GM21447 (cell line): ENCODE measurements around the gene HDAC8.
"Not testable (repeated sequence)": the region's sequence is repeated elsewhere in the genome, so short reads cannot be mapped to it uniquely, and the experiment has no call there.

Source experiments
- ATAC-seq: cut with Tn5 transposase; IDR thresholded peaks from one replicate; pipeline ENCODE4 v1.9.1; 2021; ENCODE audit not compliant: unreplicated experiment

Gene HDAC8

GRCh38 chrX:72572248-72573157, at the start of gene HDAC8:
Gene HDAC8 (minus strand): TSS chrX:72572843. CDS start chrX:72572761, 82 bp downstream.
- peak; percentile 98 for ATAC-seq

GRCh38 chrX:72621625-72622485, 49.2 kb upstream of the HDAC8 start:
- peak; percentile 82 for ATAC-seq

GRCh38 chrX:72621163-72621562, 48.5 kb upstream of the HDAC8 start:
- peak; percentile 16 for ATAC-seq

GRCh38 chrX:72620550-72621145, 48.0 kb upstream of the HDAC8 start:
- ATAC-seq, result no peak

- no peak for ATAC-seq
Measured at GRCh38 chrX:72609313-72609712, 36.7 kb upstream of the HDAC8 start.

- ATAC-seq, result no peak
Measured at GRCh38 chrX:72604705-72605104, 32.1 kb upstream of the HDAC8 start.

- ATAC-seq, result peak; percentile 61
Measured at GRCh38 chrX:72604112-72604511, 31.5 kb upstream of the HDAC8 start.

- not testable (repeated sequence) for ATAC-seq
Measured at GRCh38 chrX:72591038-72591437, 18.4 kb upstream of the HDAC8 start.

GRCh38 chrX:72584163-72584562, 11.5 kb upstream of the HDAC8 start:
- ATAC-seq, result no peak

- no peak for ATAC-seq
Measured at GRCh38 chrX:72576141-72576894, 3.7 kb upstream of the HDAC8 start.

GRCh38 chrX:72573158-72573511, 492 bp upstream of the HDAC8 start:
- peak; percentile 33 for ATAC-seq

GRCh38 chrX:72569786-72570185, 2.9 kb downstream of the HDAC8 start:
- ATAC-seq, result no peak

- ATAC-seq, result no peak
Measured at GRCh38 chrX:72568406-72569092, 4.1 kb downstream of the HDAC8 start.

- ATAC-seq, result no peak
Measured at GRCh38 chrX:72566448-72566847, 6.2 kb downstream of the HDAC8 start.

- ATAC-seq, result not testable (repeated sequence)
Measured at GRCh38 chrX:72559655-72560054, 13.0 kb downstream of the HDAC8 start.

GRCh38 chrX:72554448-72555140, 18.0 kb downstream of the HDAC8 start:
- ATAC-seq, result no peak

GRCh38 chrX:72552443-72552842, 20.2 kb downstream of the HDAC8 start:
- ATAC-seq, result not testable (repeated sequence)

- ATAC-seq, result no peak
Measured at GRCh38 chrX:72545990-72546389, 26.7 kb downstream of the HDAC8 start.

GRCh38 chrX:72540318-72540717, 32.3 kb downstream of the HDAC8 start:
- ATAC-seq, result no peak

GRCh38 chrX:72539822-72540221, 32.8 kb downstream of the HDAC8 start:
- ATAC-seq, result no peak
